ENCODE data around the gene INPPL1. TPM values are rescaled to one million over a fixed set of nuclear protein-coding genes. Genes with fewer than 3 reads are reported as not detected.

INPPL1 gene
- total and polyA plus RNA-seq, 8 donors, result 20.9 to 226 (median 99.2) TPM

DNA sequence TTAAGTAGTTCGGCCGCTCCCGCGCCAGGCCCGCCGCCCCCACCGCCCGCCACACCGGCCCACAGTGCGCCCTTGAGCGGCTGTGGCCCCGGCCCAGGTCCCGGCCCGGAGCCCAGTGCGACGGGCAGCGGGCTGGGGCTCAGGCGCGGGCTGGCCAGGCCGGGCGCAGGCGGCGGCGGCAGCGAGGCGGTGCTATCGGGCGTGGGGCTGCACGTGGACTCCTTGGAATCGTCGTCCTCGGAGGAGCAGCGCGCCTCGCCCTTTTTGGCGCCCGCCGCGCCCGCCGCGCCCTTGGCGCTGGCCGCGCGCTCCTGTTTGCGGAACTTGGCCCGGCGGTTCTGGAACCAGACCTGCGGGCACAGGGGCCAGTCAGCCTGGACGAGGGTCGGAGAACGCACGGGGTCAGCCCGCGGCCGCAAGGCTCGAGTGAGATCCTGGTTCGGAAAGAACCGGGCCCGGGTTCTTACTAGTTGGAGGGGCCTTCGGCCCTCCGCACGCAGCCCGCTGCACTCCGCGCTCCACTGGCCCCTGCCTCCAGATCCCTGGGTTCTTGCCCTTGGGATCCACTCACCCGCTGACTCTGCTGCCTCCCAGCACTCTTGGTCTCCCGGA is 15.4 kb downstream of the INPPL1 start:
- Histone ChIP-seq H3K4me3 (peak overlapping the region; percentile 33 to 40 (median 38)), H3K9me3 (peaks cover 0 to 8% (median 0%) of the 10 kb centered on the region in 4 donors), H3K36me3 (peaks cover 23 to 36% (median 31%) of the 10 kb centered on the region in 4 donors), H3K4me1 (peaks cover 34 to 79% (median 66%) of the 10 kb centered on the region in 4 donors), H3K27ac (peak overlapping the region in 3 of 5 donors; percentile 67 to 76 (median 72)), H3K27me3 (peaks cover 17 to 60% (median 47%) of the 10 kb centered on the region in 3 donors)
- no peak for TF ChIP-seq POLR2AphosphoS5 (IDR thresholded peaks at IDR 0.05)
- TF ChIP-seq, protein P1, sequence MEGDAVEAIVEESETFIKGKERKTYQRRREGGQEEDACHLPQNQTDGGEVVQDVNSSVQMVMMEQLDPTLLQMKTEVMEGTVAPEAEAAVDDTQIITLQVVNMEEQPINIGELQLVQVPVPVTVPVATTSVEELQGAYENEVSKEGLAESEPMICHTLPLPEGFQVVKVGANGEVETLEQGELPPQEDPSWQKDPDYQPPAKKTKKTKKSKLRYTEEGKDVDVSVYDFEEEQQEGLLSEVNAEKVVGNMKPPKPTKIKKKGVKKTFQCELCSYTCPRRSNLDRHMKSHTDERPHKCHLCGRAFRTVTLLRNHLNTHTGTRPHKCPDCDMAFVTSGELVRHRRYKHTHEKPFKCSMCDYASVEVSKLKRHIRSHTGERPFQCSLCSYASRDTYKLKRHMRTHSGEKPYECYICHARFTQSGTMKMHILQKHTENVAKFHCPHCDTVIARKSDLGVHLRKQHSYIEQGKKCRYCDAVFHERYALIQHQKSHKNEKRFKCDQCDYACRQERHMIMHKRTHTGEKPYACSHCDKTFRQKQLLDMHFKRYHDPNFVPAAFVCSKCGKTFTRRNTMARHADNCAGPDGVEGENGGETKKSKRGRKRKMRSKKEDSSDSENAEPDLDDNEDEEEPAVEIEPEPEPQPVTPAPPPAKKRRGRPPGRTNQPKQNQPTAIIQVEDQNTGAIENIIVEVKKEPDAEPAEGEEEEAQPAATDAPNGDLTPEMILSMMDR (IDR thresholded peaks at IDR 0.05), result peak in 1 of 7 experiments; percentile 26
- intact Hi-C loops (cut with DNase I; ENCODE audit: low total_unique reads), result no loop called here
- 2 to 6% (median 3%) methylated on average over 7 to 69 of the region's 69 CpGs for WGBS, 5 donors
- peak; percentile 74 to 84 for DNase-seq

DNA sequence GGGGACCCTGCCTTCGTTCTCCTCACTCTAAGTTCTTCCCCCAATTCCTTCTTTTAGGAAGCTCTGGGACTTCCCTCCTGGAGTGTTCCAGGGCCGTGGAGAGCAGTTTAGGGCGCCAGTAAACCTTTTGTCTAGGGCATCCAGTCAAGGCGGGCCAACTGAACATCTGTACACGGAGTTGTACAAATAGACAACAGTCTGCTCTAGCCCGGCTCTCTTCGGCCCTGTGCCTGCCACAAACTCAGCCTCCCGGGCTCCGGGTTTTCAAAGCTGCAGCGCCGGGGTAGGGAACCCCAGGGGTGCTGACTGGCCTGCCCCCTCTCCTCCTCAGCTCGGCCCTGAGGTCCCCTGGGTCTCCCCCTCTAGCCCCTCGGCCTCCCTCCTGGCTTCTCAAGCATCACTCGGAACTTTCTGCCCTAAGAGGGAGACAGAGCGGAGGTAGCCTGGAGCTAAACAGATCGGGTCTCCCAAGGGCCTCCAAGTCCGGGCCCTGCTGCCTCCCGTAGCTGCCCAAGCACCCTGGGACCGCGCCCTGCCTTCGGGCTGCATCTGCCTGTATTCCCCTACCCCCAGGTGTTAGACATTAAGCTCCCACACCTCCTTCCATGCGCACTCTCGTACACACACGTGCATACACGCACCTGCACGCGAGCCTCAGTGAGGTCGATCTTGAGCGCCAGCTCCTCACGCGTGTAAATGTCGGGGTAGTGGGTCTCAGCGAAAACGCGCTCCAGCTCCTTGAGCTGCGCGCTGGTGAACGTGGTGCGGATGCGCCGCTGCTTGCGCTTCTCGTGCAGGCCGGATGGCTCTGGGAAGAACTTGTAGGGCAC is 16.1 kb downstream of the INPPL1 start:
- H3K9me3 ChIP-seq, result peaks cover 0 to 8% (median 0%) of the 10 kb centered on the region in 4 donors
- peaks cover 16 to 29% (median 24%) of the 10 kb centered on the region in 4 donors for H3K36me3 ChIP-seq
- peak overlapping the region; percentile 33 to 40 (median 38) for H3K4me3 ChIP-seq
- peak overlapping the region in 2 of 5 donors; percentile 72 to 76 for H3K27ac ChIP-seq
- peaks cover 21 to 67% (median 54%) of the 10 kb centered on the region in 3 donors for H3K27me3 ChIP-seq
- H3K4me1 ChIP-seq, result peaks cover 34 to 75% (median 64%) of the 10 kb centered on the region in 4 donors
- DNase-seq, result no peak
- intact Hi-C loops (cut with DNase I; ENCODE audit: low total_unique reads), result no loop called here
- TF ChIP-seq, protein P1 (IDR thresholded peaks at IDR 0.05), result no peak
- no peak for TF ChIP-seq POLR2A (IDR thresholded peaks at IDR 0.05)
- no peak for TF ChIP-seq POLR2AphosphoS5 (IDR thresholded peaks at IDR 0.05)
- no peak for TF ChIP-seq EP300 (IDR thresholded peaks at IDR 0.05)
- 8 to 21% (median 13%) methylated on average over 28 to 44 of the region's 44 CpGs for WGBS, 5 donors

DNA sequence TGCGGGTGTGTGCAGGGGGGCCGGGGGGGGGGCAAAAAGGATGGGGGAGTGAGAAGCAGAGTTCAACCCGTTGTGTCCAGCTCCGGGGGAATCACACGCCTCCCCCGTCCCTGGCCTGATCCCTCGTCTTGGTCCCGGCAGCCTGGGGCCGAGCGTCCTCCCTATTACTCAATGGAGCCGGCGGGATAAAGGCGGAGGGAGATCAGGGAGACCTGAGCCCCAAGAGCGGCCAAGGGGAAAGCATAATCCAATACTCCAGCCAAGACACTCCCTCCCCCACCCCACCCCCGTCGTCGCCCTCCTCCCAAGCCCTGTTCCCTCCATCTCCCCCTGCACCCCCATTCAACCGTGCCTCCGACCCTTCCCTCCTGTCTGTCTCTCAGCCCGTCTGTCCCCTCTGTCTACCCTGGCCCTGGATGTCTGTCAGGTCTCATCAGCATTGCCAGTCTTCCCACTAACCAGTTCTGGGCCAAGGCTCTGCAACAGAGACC is 16.8 kb downstream of the INPPL1 start:
- WGBS, 5 donors, result 17 to 43% (median 26%) methylated on average over 16 to 20 of the region's 20 CpGs
- DNase-seq, result no peak
- intact Hi-C loops (cut with DNase I; ENCODE audit: low total_unique reads), result no loop called here
- Histone ChIP-seq H3K27me3 (peaks cover 21 to 74% (median 61%) of the 10 kb centered on the region in 3 donors), H3K4me3 (no peak overlapping the region), H3K36me3 (peaks cover 13 to 23% (median 17%) of the 10 kb centered on the region in 4 donors), H3K4me1 (peaks cover 34 to 68% (median 61%) of the 10 kb centered on the region in 4 donors), H3K9me3 (peaks cover 0 to 8% (median 0%) of the 10 kb centered on the region in 4 donors), H3K27ac (no peak overlapping the region)
- TF ChIP-seq, protein P1 (IDR thresholded peaks at IDR 0.05), result no peak
- TF ChIP-seq POLR2A (IDR thresholded peaks at IDR 0.05) (no peak), POLR2AphosphoS5 (IDR thresholded peaks at IDR 0.05) (no peak), EP300 (IDR thresholded peaks at IDR 0.05) (no peak)

DNA sequence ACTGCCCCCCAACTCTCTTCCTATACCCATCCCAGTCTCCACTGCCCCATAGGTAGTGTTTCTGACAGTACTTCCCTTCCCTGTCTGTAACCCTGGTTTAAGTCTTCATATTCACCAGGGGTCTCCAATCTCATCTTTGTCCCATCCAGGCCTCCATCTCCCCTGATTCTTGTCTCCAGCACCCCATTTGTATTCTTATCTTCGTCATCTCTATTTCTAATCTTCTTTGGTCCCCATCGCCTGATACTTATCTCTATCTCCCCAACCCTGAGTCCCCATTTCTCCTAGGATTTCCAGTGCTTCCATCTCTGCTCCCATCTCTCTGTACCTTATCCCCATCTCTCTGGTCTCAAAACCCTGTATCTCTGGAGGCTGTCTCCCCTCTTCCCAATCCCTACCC is 17.6 kb downstream of the INPPL1 start:
- H3K4me3 ChIP-seq, result no peak overlapping the region
- H3K27ac ChIP-seq, result no peak overlapping the region
- intact Hi-C loops (cut with DNase I; ENCODE audit: low total_unique reads), result no loop called here
- H3K4me1 ChIP-seq, result peaks cover 34 to 60% (median 54%) of the 10 kb centered on the region in 4 donors
- 93 to 98% (median 94%) methylated on average over 2 of the region's 2 CpGs for WGBS, 5 donors
- no peak for DNase-seq
- H3K27me3 ChIP-seq, result peaks cover 21 to 82% (median 62%) of the 10 kb centered on the region in 3 donors
- peaks cover 0 to 8% (median 0%) of the 10 kb centered on the region in 4 donors for H3K9me3 ChIP-seq
- TF ChIP-seq POLR2AphosphoS5 (IDR thresholded peaks at IDR 0.05) (no peak), EP300 (IDR thresholded peaks at IDR 0.05) (no peak)
- peaks cover 5 to 15% (median 9%) of the 10 kb centered on the region in 4 donors for H3K36me3 ChIP-seq
